K562 (cell line): Measurements from ENCODE around the gene WIPF1. TPM values are rescaled to one million over a fixed set of nuclear protein-coding genes. Genes with fewer than 3 reads are reported as not detected.

ENCODE experiments used
- ATAC-seq: fragments of 200-7000 bp; cut with Tn5 transposase; 3 replicates; pipeline ENCODE4 v1.9.1; 2020; ENCODE audit warnings: moderate library complexity
- BruUV-seq: library from RNA; stranded (reverse); fragments of 400-500 nt; replicated peaks from 2 replicates; lab custom pipeline; 2021; lab: Mats Ljungman, UMichigan
- CTCF ChIA-PET: fragments of 300-600 bp; formaldehyde crosslinking; extraction: SDS; loops from one replicate; lab custom pipeline; 2021; ENCODE audit warnings: low intra/inter-chr PET ratio; lab: Yijun Ruan, JAX
- POLR2A ChIA-PET: fragments of 300-600, 350-650 bp; sonication (Branson Sonifier 250); formaldehyde crosslinking; extraction: SDS; loops from one replicate; lab custom pipeline; 2021; ENCODE audit warnings: antibody characterized with exemption, inconsistent platforms; lab: Yijun Ruan, JAX
- DNase-seq, 4 experiments: peaks; one replicate each; pipeline versions ENCODE4 v3.0.0 to v3.0.0-alpha.2; 2011 to 2018; ENCODE audit warnings: low spot score in 3 of 4, mixed read lengths in 3 of 4; ENCODE audit errors: extremely low read depth in 1 of 4
- FAIRE-seq: peaks from 2 replicates; lab custom pipeline; 2011; peaks lifted over from hg19 to GRCh38; lab: Jason Lieb, UNC
- H2AFZ ChIP-seq: 2 replicates; pipeline ENCODE4 v1.6.0; 2011; ENCODE audit warnings: low read depth, low read length, control low read depth, inconsistent platforms
- H3K27ac ChIP-seq: fragments of 200-600 bp; 3 replicates; pipeline ENCODE4 v1.8.0; 2011; ENCODE audit warnings: low read depth, mild to moderate bottlenecking, control low read depth, inconsistent platforms, low read length, moderate library complexity, mixed read lengths; ENCODE audit errors: extremely low read depth
- H3K27me3 ChIP-seq, 2 experiments: fragments of 300-600 bp in 1 of 2; 2 replicates in 1 of 2; 3 replicates in 1 of 2; pipeline versions ENCODE4 v1.6.0 to v1.8.0; 2011; ENCODE audit warnings: inconsistent platforms in 2 of 2, low read length in 2 of 2, mild to moderate bottlenecking in 1 of 2, mixed read lengths in 1 of 2, moderate library complexity in 1 of 2; ENCODE audit not compliant: control insufficient read depth in 2 of 2, insufficient read depth in 2 of 2
- H3K36me3 ChIP-seq: fragments of 300-600 bp; 3 replicates; pipeline ENCODE4 v1.8.0; 2011; ENCODE audit warnings: mild to moderate bottlenecking, low read length, inconsistent platforms; ENCODE audit not compliant: control insufficient read depth, insufficient read depth
- H3K4me1 ChIP-seq, 2 experiments: fragments of 200-600 bp in 1 of 2; replicated peaks in 1 of 2; 2 replicates in 1 of 2; 3 replicates in 1 of 2; pipeline versions ENCODE4 v1.5.1 to v1.8.0; 2011; ENCODE audit warnings: inconsistent platforms in 2 of 2, low read length in 2 of 2, mild to moderate bottlenecking in 1 of 2, mixed read lengths in 1 of 2, moderate library complexity in 1 of 2; ENCODE audit not compliant: control insufficient read depth in 2 of 2, insufficient read depth in 2 of 2
- H3K4me2 ChIP-seq: 2 replicates; pipeline ENCODE4 v1.6.1; 2011; ENCODE audit warnings: low read length, control low read depth, inconsistent platforms, mixed read lengths; ENCODE audit not compliant: insufficient read depth
- H3K4me3 ChIP-seq: fragments of 200-600 bp; sonication (generic), shearing (Covaris generic); 2 replicates; pipeline ENCODE4 v1.5.1; 2016; ENCODE audit warnings: control low read depth, inconsistent platforms
- H3K79me2 ChIP-seq: fragments of 200-600 bp; 3 replicates; pipeline ENCODE4 v1.8.0; 2011; ENCODE audit warnings: low read length, inconsistent platforms; ENCODE audit not compliant: control insufficient read depth, insufficient read depth
- H3K9ac ChIP-seq, 2 experiments: 2 replicates each; pipeline versions ENCODE4 v1.6.0 to v1.6.1; 2011; ENCODE audit warnings: low read depth in 2 of 2, low read length in 2 of 2, control low read depth in 1 of 2, inconsistent platforms in 1 of 2, mild to moderate bottlenecking in 1 of 2, mixed read lengths in 1 of 2; ENCODE audit not compliant: insufficient read depth in 1 of 2
- H3K9me1 ChIP-seq: one replicate; pipeline ENCODE4 v1.6.0; 2011; ENCODE audit warnings: inconsistent platforms, mild to moderate bottlenecking, low read length, moderate library complexity; ENCODE audit not compliant: control insufficient read depth, insufficient read depth
- H3K9me3 ChIP-seq: replicated peaks from 2 replicates; pipeline ENCODE4 v1.5.1; 2011; ENCODE audit warnings: low read depth, low read length, inconsistent platforms; ENCODE audit not compliant: control insufficient read depth, insufficient read depth
- H4K20me1 ChIP-seq: replicated peaks from 2 replicates; pipeline ENCODE4 v1.6.1; 2011; ENCODE audit warnings: low read length, inconsistent platforms, mixed read lengths; ENCODE audit not compliant: control insufficient read depth, insufficient read depth
- CC2D1A ChIP-seq: fragments of 450-650 bp; IDR thresholded peaks from 2 replicates; pipeline ENCODE4 v1.6.1; 2017; ENCODE audit warnings: mild to moderate bottlenecking
- CEBPG ChIP-seq, 3 experiments: fragments of 200-800 bp in 1 of 3; sonication (Bioruptor generic) in 1 of 3; sonication (generic) in 1 of 3; formaldehyde crosslinking in 1 of 3; IDR thresholded peaks in 2 of 3; conservative IDR thresholded peaks in 1 of 3; 2 replicates each; pipeline versions ENCODE4 v1.6.1 to v1.8.0; 2016 to 2022; ENCODE audit warnings: missing compliant biosample characterization in 2 of 3, missing genetic modification characterization in 2 of 3, mild to moderate bottlenecking in 1 of 3, missing genetic modification reagents in 1 of 3
- CXXC5 ChIP-seq: fragments of 250-450 bp; sonication (Bioruptor Pico); IDR thresholded peaks from 2 replicates; pipeline ENCODE4 v1.8.0; 2022; ENCODE audit warnings: inconsistent platforms, mild to moderate bottlenecking, moderate library complexity
- GABPB1 ChIP-seq: sonication (generic); formaldehyde crosslinking; IDR thresholded peaks from 2 replicates; pipeline ENCODE4 v1.8.0; 2022; ENCODE audit warnings: mild to moderate bottlenecking, missing genetic modification reagents
- HDAC1 ChIP-seq, 2 experiments: fragments of 450-650 bp; IDR thresholded peaks; 2 replicates each; pipeline ENCODE4 v1.6.1; 2016 to 2017; ENCODE audit warnings: inconsistent platforms in 1 of 2, mild to moderate bottlenecking in 1 of 2, moderate library complexity in 1 of 2
- HNRNPH1 ChIP-seq: fragments of 200-400 bp; formaldehyde crosslinking; optimal IDR thresholded peaks from 2 replicates; pipeline ENCODE3; 2017; ENCODE audit warnings: low read depth, mild to moderate bottlenecking, low read length, moderate library complexity
- HNRNPK ChIP-seq: fragments of 200-400 bp; formaldehyde crosslinking; IDR thresholded peaks from one replicate; pipeline ENCODE4 v1.6.1; 2018; ENCODE audit warnings: mild to moderate bottlenecking, low read depth, low read length; ENCODE audit not compliant: poor library complexity, severe bottlenecking
- L3MBTL2 ChIP-seq: fragments of 450-650 bp; IDR thresholded peaks from 2 replicates; pipeline ENCODE4 v1.6.1; 2016; ENCODE audit warnings: mild to moderate bottlenecking, moderate library complexity
- MAFK ChIP-seq: IDR thresholded peaks from 2 replicates; pipeline ENCODE4 v1.6.1; 2011; ENCODE audit warnings: low read length, improper control_type of control experiment
- MEF2D ChIP-seq: conservative IDR thresholded peaks from 2 replicates; pipeline ENCODE4 v1.6.1; 2016; ENCODE audit warnings: low read depth, missing genetic modification characterization, missing compliant biosample characterization
- MNT ChIP-seq, 2 experiments: fragments of 450-650 bp; conservative IDR thresholded peaks; 2 replicates each; pipeline ENCODE4 v1.6.1; 2017; ENCODE audit warnings: mild to moderate bottlenecking in 2 of 2, moderate library complexity in 2 of 2
- MTF1 ChIP-seq: fragments of 250-450 bp; sonication (Bioruptor Pico); IDR thresholded peaks from 2 replicates; pipeline ENCODE4 v1.9.0; 2021; ENCODE audit warnings: moderate library complexity, mild to moderate bottlenecking, inconsistent platforms, borderline replicate concordance
- RBM14 ChIP-seq: fragments of 200-400 bp; formaldehyde crosslinking; IDR thresholded peaks from 2 replicates; pipeline ENCODE4 v1.6.1; 2018; ENCODE audit warnings: low read depth, mild to moderate bottlenecking, low read length, moderate library complexity, borderline replicate concordance; ENCODE audit not compliant: insufficient read depth
- RHOXF2B ChIP-seq: fragments of 250-450 bp; sonication (Bioruptor Pico); conservative IDR thresholded peaks from 2 replicates; pipeline ENCODE4 v1.5.1; 2021
- SNIP1 ChIP-seq: fragments of 450-650 bp; IDR thresholded peaks from 2 replicates; pipeline ENCODE4 v1.7.1; 2017; ENCODE audit warnings: low read depth, mild to moderate bottlenecking
- SREBF1 ChIP-seq: fragments of 150-350 bp; IDR thresholded peaks from 2 replicates; pipeline ENCODE4 v1.6.1; 2014; ENCODE audit warnings: antibody characterized with exemption, low read depth, low read length, borderline replicate concordance
- SRSF9 ChIP-seq: fragments of 200-400 bp; formaldehyde crosslinking; IDR thresholded peaks from 2 replicates; pipeline ENCODE4 v1.6.1; 2017; ENCODE audit warnings: low read depth, low read length, borderline replicate concordance
- TCFL5 ChIP-seq: fragments of 250-450 bp; sonication (Bioruptor Pico); conservative IDR thresholded peaks from 2 replicates; pipeline ENCODE4 v1.6.1; 2021; ENCODE audit warnings: mild to moderate bottlenecking, moderate library complexity, matching md5 sums
- ZBTB8A ChIP-seq: fragments of 450-650 bp; IDR thresholded peaks from 2 replicates; pipeline ENCODE4 v1.6.1; 2018; ENCODE audit warnings: mild to moderate bottlenecking, moderate library complexity; ENCODE audit not compliant: partially characterized antibody
- ZFPM2 ChIP-seq: fragments of 250-450 bp; sonication (Bioruptor Pico); IDR thresholded peaks from 2 replicates; pipeline ENCODE4 v1.5.1; 2022; ENCODE audit warnings: mild to moderate bottlenecking
- WGBS: fragments of 100-300 bp; shearing (Covaris generic); methylation state at CpG from one replicate; pipeline ENCODE4 v1.1.6; 2016; ENCODE audit warnings: low coverage, mixed read lengths; ENCODE audit not compliant: insufficient coverage; ENCODE audit errors: missing lambda C conversion rate; 5-methylcytosine and 5-hydroxymethylcytosine counted together
- in situ Hi-C: fragments of 300-500 bp; cut with MboI; formaldehyde crosslinking; loops from 4 replicates; pipeline ENCODE4 v1.15.0; 2018; ENCODE audit warnings: inconsistent platforms, mixed read lengths
- intact Hi-C: fragments of 100-400 bp; cut with micrococcal nuclease; formaldehyde crosslinking; loops from 2 replicates; pipeline ENCODE4 v1.14.2; 2022
- polyA plus RNA-seq, 8 experiments: library from polyadenylated mRNA; depleted of rRNA in 4 of 8; stranded (reverse) in 5 of 8; unstranded in 3 of 8; fragments of >200 nt; fragmentation: Nextera tagmentation in 2 of 8; fragmentation: Illumina TruSeq in 1 of 8; extraction: Ambion mirVana in 2 of 8; extraction: Trizol in 1 of 8; gene quantifications; 2 replicates each; pipeline versions ENCODE4 v1.2.1 to v1.2.3, GENCODE V29; 2011 to 2014; ENCODE audit warnings: inconsistent platforms in 1 of 8, missing spikeins in 1 of 8
- total RNA-seq, 7 experiments: library from RNA; depleted of rRNA in 6 of 7; stranded (reverse); fragments of >200 nt in 6 of 7; fragmentation: Illumina TruSeq in 2 of 7; extraction: Trizol in 2 of 7; gene quantifications; 2 replicates each; pipeline versions ENCODE4 v1.2.1 to v1.2.3, GENCODE V29; 2011 to 2021; ENCODE audit warnings: low replicate concordance in 1 of 7

Gene WIPF1
- total and polyA plus RNA-seq, 9 of the 15 experiments (the other 6 are each of a cell fraction or from before 2014, with no cell fraction given), result 0.54 to 4.9 (median 2.4) TPM

GRCh38 chr2:174546519-174547506, 50.8 kb downstream of the WIPF1 start:
- Histone ChIP-seq H3K9me1 (no peaks in the 10 kb centered on the region), H3K4me2 (peak overlapping the region; percentile 91), H3K36me3 (no peaks in the 10 kb centered on the region), H3K9me3 (no peaks in the 10 kb centered on the region), H3K4me3 (peak overlapping the region; percentile 47), H4K20me1 (no peaks in the 10 kb centered on the region), H3K9ac (peak overlapping the region; percentile 72 to 74; a peak in 3 of 4 replicates), H3K27me3 (peaks cover 3 to 4% of the 10 kb centered on the region in 2 experiments; a peak in 2 of 5 replicates), H2AFZ (peak overlapping the region; percentile 96), H3K79me2 (no peaks in the 10 kb centered on the region), H3K4me1 (peaks cover 0 to 3% of the 10 kb centered on the region in 2 experiments; a peak in 1 of 5 replicates), H3K27ac (peak overlapping the region; percentile 59)
- FAIRE-seq (peak; percentile 94), ATAC-seq (peak; percentile 99), DNase-seq (peak; percentile 38 to 86 (median 59))
- in situ Hi-C loops (no loop called here), intact Hi-C loops (loop anchor here (1.0 to 5.0 kb wide), 2 partner anchors 85 to 195 kb away; no protein-coding TSS in a partner anchor)
- no TSS peak for BruUV-seq
- POLR2A ChIA-PET, result interaction anchor here (0.6 to 1.7 kb wide), 16 partner anchors 11 to 1767 kb away, joined by 3 to 17 read pairs (median 3); partner anchors contain the start of genes GPR155 and SCRN3
- CTCF ChIA-PET, result interaction anchor here (0.6 to 3.6 kb wide), 3 partner anchors 76 to 1084 kb away, joined by 3 to 32 read pairs (median 6); no protein-coding TSS in a partner anchor
- 20% methylated on average over 21 of the region's 21 CpGs for WGBS
- peak; percentile 63; the same call in 1 of the 2 replicates for TF ChIP-seq CC2D1A
- no peak for TF ChIP-seq HDAC1 (IDR thresholded peaks at IDR 0.05)
- TF ChIP-seq GABPB1, result peak; percentile 32; the same call in 1 of the 2 replicates
- TF ChIP-seq RHOXF2B (CRISPR knock-in tag), result no peak
- no peak; the same call in none of the 2 replicates for TF ChIP-seq CXXC5 (CRISPR knock-in tag)
- TF ChIP-seq MTF1 (CRISPR knock-in tag), result no peak
- no peak for TF ChIP-seq ZFPM2 (CRISPR knock-in tag)
- no peak for TF ChIP-seq HNRNPK
- TF ChIP-seq ZBTB8A, result no peak
- no peak for TF ChIP-seq TCFL5 (CRISPR knock-in tag)
- no peak for TF ChIP-seq HNRNPH1
- TF ChIP-seq SREBF1, result no peak
- no peak for TF ChIP-seq MAFK
- peak; percentile 42; the same call in 1 of the 2 replicates for TF ChIP-seq L3MBTL2
- TF ChIP-seq CEBPG (CRISPR knock-in tag; IDR thresholded peaks at IDR 0.05), result no peak
- no peak for TF ChIP-seq CEBPG (tag; conservative IDR thresholded peaks at IDR 0.05 in 1 of 2, IDR thresholded peaks at IDR 0.05 in 1 of 2)
- TF ChIP-seq MNT (conservative IDR thresholded peaks at IDR 0.05), result no peak
- 0 out of 2 replicates have a peak, but pooled peaks have one; percentile 17 for TF ChIP-seq MEF2D
- no peak for TF ChIP-seq SNIP1
- no peak for TF ChIP-seq SRSF9
- TF ChIP-seq RBM14, result no peak
